ENCODE results near the gene APOLD1.
"Not testable (repeated sequence)": the region's sequence is repeated elsewhere in the genome, so short reads cannot be mapped to it uniquely, and the experiment has no call there.

Gene APOLD1

GRCh38 chr12:12786706-12787601 lies 1.5 kb downstream of the APOLD1 start:
- DNase-seq (ENCODE audit: low spot score), result peak; percentile 81

DNA sequence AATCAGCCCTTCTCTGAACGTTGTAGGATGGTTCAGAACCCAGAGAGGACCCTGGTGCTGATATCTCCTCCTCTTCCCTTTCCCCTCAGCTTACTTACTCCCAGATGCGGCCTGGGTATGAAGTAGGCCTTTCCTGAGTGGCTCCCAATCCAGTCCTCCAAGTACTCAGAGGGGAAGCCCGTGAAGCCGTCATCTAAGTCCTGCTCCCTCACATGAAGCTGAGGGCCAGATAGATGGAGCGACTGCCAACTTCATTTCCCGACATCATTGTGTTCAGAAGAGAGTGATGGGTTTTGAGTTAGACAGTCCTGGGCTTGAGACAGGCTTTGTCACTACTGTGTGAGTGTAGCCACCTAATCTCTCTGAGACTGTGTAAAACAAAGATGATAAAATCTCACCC lies 2.7 kb downstream of the APOLD1 start:
- DNase-seq (ENCODE audit: low spot score), result no peak

GRCh38 chr12:12788675-12789368 lies 3.4 kb downstream of the APOLD1 start:
- DNase-seq (ENCODE audit: low spot score), result peak; percentile 83

DNA sequence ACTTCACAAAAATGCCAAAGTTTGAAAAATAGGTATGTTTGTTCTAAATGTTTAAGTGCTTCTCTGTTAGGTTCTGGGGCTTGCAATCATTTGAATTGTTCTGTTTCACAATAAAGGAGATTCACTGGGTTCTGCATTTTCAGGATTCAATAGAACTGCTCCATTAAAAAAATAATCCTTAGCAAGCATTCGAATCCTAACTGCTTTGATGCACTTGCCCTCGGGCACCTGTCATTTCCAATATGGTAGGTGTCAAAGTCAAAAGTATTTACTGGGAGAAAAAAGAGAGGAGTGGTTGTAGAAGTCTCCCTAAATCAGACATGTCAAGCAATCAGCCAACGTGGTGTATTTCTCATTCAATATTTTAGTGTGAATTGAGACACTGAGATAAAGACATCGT lies 5.5 kb downstream of the APOLD1 start:
- DNase-seq (ENCODE audit: low spot score), result no peak

DNA sequence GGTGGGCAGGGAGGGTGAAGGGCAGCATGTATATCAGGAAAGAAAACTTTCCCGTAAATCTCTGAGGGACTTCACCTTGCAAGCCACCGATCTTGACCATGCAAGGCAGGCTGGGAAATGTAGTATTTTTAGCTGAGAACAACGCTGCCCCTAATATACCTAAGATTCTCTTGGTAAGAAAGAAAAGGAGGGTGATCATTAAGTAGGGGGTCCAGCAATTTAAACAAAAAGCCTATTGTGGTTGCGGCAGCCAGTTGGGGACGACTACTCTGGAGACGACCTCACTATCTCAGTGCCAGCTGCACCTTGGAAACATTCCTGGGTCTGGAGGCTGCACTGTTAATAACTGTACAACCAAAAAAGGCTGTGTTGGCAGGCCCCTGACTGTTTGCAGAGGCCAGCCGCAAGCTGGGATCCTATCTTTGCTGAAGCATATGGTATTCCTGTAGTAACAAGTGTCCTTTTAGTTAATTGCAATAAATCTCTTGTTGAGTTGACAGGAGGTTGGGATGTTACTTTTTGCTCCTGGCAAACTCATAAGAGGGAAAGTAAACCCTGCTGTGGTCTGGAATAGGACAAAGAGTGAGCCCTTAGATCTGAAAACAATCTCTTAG lies 6.4 kb downstream of the APOLD1 start:
- no peak for DNase-seq (ENCODE audit: low spot score)

DNA sequence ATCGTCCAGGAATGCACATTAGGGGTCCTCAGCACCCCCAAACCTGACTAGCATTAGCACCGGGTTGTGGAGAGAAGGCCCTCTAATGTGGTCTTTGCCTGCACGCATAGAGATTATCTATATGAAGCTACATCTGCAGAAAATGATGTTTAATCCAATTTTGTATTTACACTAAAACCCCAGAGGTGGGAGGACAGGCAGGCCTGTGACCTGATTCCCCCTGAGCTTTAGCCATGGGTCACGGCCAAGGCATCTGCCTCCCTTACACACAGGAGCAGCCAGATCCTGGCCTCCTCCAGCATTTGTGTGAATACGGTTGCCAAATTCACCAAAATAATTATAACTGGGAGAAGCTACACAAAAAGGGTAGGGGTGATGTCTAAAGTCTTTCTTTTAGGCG lies 7.0 kb downstream of the APOLD1 start:
- DNase-seq (ENCODE audit: low spot score), result no peak

- DNase-seq (ENCODE audit: low spot score), result no peak
These were observed 9.2 kb downstream of the APOLD1 start for GRCh38 chr12:12794686-12795085.

- DNase-seq (ENCODE audit: low spot score), result no peak
These were observed 10.7 kb downstream of the APOLD1 start for GRCh38 chr12:12796171-12796570.

DNA sequence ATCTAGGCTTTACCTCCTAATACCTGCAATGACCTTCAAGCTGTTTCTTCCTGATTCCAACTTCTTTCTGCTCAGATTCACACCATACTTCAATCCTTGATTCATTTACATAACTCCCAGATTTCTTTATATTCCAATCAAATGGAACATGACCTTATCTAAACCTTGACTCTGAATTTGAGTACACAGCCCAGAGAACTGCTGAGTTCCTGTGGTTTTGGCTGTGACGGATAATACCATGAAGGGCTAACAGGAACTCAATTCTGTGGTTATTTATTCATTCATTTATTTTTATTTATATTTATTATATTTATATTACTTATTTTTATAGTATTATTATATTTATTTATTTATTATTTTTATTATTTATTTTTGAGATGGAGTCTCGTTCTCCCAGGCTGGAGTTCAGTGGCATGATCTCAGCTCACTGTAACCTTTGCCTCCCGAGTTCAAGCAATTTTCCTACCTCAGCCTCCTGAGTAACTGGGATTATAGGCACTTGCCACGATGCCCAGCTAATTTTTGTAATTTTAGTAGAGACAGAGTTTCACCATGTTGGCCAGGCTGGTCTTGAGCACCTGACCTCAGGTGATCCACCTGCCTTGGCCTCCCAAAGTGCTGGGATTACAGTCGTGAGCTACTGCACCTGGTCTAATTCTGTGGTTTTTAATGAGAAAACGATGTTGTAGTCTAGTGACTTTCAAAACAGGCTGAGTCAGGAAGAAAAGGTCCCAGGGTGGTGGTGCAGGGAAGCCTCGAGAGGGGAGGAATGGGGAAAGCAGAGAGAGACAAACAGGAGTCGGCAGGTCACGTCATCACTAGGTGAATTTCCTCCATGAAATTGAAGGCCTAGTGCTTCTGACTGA lies 11.7 kb downstream of the APOLD1 start:
- no peak for DNase-seq (ENCODE audit: low spot score)

- no peak for DNase-seq (ENCODE audit: low spot score)
These were observed 12.3 kb downstream of the APOLD1 start for GRCh38 chr12:12797794-12798152.

DNA sequence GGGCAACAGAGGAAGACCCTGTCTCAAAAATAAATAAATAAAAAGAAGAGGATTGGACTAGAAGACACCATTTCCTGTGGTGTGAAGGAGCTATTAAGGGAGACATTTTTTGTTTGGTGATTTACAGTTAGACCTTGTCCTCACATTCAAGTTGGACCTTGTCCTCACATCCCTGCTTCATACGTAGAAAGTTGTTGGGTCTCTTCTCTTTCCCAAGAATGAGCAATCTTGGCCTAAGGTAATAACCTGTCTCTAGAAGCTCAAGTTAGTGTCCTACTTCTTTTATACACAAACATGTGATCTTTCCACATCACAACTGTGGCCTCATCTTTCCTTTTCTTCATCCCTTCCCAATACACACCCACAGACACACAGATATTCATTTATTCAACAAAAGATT lies 13.0 kb downstream of the APOLD1 start:
- DNase-seq (ENCODE audit: low spot score), result no peak

DNA sequence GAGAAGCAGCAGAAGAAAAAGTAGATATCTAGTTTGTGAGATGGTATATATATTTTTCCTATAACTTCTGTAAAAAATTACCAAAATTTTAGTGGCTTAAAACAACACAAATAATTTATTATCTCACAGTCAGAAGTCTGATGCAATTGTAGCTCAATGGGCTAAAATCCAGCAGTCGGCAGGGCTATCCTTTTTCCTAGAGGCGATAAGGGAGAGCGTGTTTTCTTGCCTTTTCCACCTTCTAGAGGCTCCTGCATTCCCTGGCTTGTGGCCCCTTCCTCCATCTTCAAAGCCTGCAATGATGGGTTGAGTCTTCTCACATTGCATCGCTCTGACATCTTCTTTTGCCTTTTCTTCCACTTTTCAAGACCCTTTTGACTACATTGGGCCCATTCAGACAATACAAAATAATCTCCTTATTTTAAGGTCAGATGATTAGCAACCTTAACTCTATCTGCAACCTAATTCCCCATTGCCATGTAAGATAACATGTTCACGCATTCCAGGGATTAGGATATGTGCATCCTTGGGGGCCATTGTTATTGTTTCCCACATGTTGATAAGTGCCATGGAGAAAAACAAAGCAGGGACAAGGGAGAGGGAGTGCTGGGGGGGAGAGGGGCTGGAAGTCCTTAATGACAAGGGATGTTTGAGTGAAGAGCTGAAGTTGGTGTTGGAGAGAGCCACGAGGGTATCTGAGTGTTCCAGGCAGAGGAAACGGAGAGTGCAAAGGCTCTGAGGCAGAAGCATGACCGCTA lies 13.9 kb downstream of the APOLD1 start:
- no peak for DNase-seq (ENCODE audit: low spot score)

DNA sequence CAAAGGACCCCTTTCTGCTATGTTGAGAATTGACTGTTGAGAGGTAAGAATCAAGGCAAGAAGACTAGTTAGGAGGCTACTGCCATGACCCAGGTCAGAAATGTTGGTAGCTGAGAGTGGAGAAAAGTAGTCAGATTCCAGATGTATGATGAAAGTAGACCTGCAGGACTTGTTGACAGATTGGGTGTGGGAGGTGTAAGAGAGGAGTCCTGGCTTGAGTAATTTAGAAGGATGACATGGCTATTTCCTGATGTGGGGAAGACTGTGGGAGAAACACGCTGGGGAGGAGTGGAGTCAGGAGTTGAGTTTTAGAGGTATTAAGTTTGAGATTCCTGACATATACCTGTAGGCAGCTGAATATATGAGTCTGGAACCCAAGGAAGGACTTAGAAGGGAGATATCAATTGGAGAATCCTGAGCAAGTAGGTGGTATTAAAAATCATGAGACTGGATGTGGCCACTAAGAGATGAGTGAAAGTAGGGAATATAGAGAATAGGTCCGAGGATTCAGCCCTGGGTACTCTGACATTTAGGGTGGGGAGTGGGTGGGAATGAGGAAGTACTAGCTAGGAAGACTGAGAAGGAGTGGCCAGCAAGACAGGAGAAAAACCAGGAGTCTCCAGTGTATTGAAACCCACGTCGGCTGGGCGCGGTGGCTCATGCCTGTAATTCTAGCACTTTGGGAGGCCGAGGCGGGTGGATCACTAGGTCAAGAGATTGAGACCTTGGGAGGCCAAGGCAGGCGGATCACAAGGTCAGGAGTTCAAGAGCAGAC lies 15.1 kb downstream of the APOLD1 start:
- DNase-seq (ENCODE audit: low spot score), result no peak

- DNase-seq (ENCODE audit: low spot score), result not testable (repeated sequence)
These were observed 16.2 kb downstream of the APOLD1 start for GRCh38 chr12:12801656-12802055.

- DNase-seq (ENCODE audit: low spot score), result no peak
These were observed 17.7 kb downstream of the APOLD1 start for GRCh38 chr12:12803186-12803585.

DNA sequence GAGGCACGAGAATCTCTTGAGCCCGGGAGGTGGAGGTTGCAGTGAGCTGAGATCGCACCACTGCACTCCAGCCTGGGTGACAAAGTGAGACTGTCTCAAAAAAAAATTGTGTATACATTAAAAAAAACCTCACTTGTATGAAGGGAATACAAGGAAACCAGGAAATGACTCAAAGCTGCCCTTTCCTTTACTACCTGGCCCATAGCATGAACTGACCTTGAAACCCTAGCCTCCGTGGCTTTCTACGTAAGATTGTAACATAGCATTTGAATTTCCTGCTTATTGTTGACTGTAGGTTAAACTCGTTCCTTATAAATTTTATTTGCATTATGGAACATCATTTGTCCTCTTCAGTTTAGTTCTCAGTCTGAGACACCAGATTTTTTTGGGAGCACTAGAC lies 18.6 kb downstream of the APOLD1 start:
- DNase-seq (ENCODE audit: low spot score), result no peak

GRCh38 chr12:12804432-12804886 lies 19.0 kb downstream of the APOLD1 start:
- no peak for DNase-seq (ENCODE audit: low spot score)

DNA sequence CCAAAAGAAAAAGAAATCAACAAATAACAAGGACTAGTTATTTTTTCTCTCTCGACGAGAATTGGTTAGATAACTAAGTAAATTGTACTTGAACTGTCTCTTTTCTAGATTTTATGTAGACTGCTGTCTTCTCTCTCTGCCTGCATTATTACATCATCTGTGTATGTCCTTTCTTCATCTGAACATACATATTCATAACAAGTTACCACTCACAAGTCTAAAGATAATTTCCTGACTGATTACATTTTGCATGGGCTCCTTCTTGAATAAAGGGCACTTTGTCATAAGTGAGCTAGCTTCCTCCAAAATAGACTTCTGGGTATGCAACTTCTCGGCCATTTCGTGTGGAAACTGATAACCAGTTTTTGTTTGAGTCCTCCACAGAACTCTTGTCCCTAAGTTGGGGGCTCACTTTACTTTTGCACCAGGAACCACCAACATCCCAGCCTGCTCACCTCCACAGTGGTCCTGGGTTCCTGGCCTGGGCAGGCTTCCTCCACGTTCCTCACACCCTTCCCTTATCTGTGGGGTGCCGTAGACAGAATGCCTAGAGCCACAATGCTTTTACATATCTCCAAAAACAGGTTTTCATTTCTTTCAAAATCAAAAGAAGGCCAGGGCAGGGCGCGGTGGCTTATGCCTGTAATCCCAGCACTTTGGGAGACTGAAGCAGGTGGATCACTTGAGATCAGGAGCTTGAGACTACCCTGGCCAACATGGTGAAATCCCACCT lies 21.5 kb downstream of the APOLD1 start:
- DNase-seq (ENCODE audit: low spot score), result no peak

GRCh38 chr12:12807517-12807903 lies 22.1 kb downstream of the APOLD1 start:
- not testable (repeated sequence) for DNase-seq (ENCODE audit: low spot score)

Data from Ammon's horn (tissue), 1 donor.